RWPE2 (cell line): ENCODE measurements around the gene LRRC47.
A peak's percentile ranks its signal among the peaks of the same experiment; 100 is the strongest.
"Not testable (repeated sequence)": the region's sequence is repeated elsewhere in the genome, so short reads cannot be mapped to it uniquely, and the experiment has no call there.

Experiments
- ATAC-seq: fragments of 200-7000 bp; cut with Tn5 transposase; 3 replicates; pipeline ENCODE4 v1.9.1; 2021; ENCODE audit warnings: low read depth
- DNase-seq: peaks from one replicate; pipeline ENCODE4 v3.0.0-alpha.2; 2020; ENCODE audit warnings: low spot score
- H3K27ac ChIP-seq: fragments of 450-650 bp; 2 replicates; pipeline ENCODE4 v1.5.1; 2017; ENCODE audit warnings: mild to moderate bottlenecking; ENCODE audit not compliant: poor library complexity, severe bottlenecking
- H3K27me3 ChIP-seq: fragments of 250-450 bp; sonication (Bioruptor Pico); 2 replicates; pipeline ENCODE4 v1.5.1; 2021; ENCODE audit warnings: mild to moderate bottlenecking, moderate library complexity; ENCODE audit not compliant: insufficient read depth, poor library complexity, severe bottlenecking
- H3K36me3 ChIP-seq: fragments of 250-450 bp; sonication (Bioruptor Pico); 2 replicates; pipeline ENCODE4 v1.5.1; 2020; ENCODE audit warnings: low read depth, mild to moderate bottlenecking, moderate library complexity
- H3K4me1 ChIP-seq: fragments of 250-450 bp; sonication (Bioruptor Pico); 2 replicates; pipeline ENCODE4 v1.5.1; 2021; ENCODE audit warnings: mild to moderate bottlenecking, moderate library complexity; ENCODE audit not compliant: insufficient read depth, poor library complexity, severe bottlenecking
- H3K4me3 ChIP-seq: fragments of 250-450 bp; sonication (Bioruptor Pico); 2 replicates; pipeline ENCODE4 v1.5.1; 2021; ENCODE audit warnings: mild to moderate bottlenecking, moderate library complexity; ENCODE audit not compliant: severe bottlenecking
- H3K9me3 ChIP-seq: fragments of 250-450 bp; sonication (Bioruptor Pico); 2 replicates; pipeline ENCODE4 v1.5.1; 2021; ENCODE audit warnings: mild to moderate bottlenecking, moderate library complexity; ENCODE audit not compliant: severe bottlenecking
- TF ChIP-seq, protein P1 (sequence below): fragments of 450-650 bp; IDR thresholded peaks from one replicate; pipeline ENCODE4 v1.5.1; 2017; ENCODE audit warnings: mild to moderate bottlenecking, moderate library complexity; ENCODE audit not compliant: poor library complexity, severe bottlenecking

Gene LRRC47

DNA sequence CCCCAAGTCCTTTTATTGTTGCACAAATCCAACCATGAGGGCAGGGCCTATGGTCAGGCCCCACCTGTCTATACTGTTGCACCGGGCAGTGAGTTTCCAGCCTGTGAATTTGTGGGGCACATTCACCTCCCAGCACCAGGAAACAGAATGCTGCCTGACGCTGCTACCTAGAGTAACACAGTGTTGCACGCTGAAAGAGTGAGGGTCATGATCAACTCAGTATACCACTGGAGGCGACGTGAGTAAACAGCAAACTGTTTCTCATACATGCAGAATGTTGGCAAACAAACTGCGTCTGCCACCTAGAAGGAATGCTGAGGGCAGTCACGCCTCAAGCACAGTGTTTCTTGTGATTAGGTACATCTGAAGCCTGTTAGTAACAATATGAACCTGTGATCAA lies 13.4 kb upstream of the LRRC47 start:
- peak; percentile 27; the same call in 1 of the 3 replicates for ATAC-seq

DNA sequence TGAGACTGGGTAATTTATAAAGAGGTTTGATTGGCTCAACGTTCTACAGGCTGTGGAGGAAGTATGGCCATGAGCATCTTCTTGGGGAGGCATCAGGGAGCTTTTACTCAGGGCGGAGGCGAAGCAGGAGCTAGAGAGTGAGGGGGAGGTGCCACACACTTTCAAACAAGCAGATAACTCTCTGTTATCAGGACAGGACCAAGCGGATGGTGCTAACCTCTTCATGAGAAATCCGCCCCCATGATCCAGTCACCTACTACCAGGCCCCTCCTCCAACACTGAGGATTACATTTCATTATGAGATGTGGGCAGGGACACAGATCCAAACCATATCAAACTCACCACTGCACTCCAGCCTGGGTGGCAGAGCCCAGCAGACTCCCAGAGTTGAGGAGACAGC lies 11.5 kb upstream of the LRRC47 start:
- ATAC-seq (no peak), DNase-seq (no peak)
- Histone ChIP-seq H3K36me3 (no peaks in the 10 kb centered on the region), H3K27ac (no peak overlapping the region), H3K9me3 (peaks cover 8% of the 10 kb centered on the region), H3K4me1 (no peaks in the 10 kb centered on the region), H3K27me3 (no peaks in the 10 kb centered on the region), H3K4me3 (no peak overlapping the region)
- TF ChIP-seq, protein P1, sequence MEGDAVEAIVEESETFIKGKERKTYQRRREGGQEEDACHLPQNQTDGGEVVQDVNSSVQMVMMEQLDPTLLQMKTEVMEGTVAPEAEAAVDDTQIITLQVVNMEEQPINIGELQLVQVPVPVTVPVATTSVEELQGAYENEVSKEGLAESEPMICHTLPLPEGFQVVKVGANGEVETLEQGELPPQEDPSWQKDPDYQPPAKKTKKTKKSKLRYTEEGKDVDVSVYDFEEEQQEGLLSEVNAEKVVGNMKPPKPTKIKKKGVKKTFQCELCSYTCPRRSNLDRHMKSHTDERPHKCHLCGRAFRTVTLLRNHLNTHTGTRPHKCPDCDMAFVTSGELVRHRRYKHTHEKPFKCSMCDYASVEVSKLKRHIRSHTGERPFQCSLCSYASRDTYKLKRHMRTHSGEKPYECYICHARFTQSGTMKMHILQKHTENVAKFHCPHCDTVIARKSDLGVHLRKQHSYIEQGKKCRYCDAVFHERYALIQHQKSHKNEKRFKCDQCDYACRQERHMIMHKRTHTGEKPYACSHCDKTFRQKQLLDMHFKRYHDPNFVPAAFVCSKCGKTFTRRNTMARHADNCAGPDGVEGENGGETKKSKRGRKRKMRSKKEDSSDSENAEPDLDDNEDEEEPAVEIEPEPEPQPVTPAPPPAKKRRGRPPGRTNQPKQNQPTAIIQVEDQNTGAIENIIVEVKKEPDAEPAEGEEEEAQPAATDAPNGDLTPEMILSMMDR = no peak

More for the DNA sequence above, 13.4 kb upstream of the LRRC47 start:
- Histone ChIP-seq H3K27ac (no peak overlapping the region), H3K27me3 (no peaks in the 10 kb centered on the region), H3K4me1 (no peaks in the 10 kb centered on the region), H3K36me3 (no peaks in the 10 kb centered on the region), H3K4me3 (no peak overlapping the region), H3K9me3 (peaks cover 8% of the 10 kb centered on the region)
- DNase-seq = no peak
- TF ChIP-seq, protein P1 = no peak

DNA sequence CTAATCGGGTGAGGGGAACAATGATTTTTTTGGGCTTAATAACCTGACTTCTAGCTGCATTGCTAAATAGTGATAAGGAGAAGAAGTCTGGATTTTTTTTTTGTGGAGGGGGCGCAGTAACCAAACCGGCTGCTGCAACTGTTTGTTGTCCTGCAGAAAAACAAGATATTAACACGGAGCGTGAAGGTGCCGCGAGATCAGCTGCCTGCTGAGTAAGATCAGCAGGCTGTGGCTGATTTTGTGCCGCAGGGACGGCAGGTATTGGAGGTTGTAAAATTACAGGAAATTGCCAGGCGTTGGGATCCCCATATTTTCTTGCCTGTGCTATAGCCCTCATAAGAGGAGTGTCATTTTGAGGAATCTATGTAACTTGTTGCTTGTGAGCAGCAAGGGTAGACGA lies 8.7 kb upstream of the LRRC47 start:
- Histone ChIP-seq H3K9me3 (peaks cover 8% of the 10 kb centered on the region), H3K36me3 (no peaks in the 10 kb centered on the region), H3K4me3 (no peak overlapping the region), H3K4me1 (no peaks in the 10 kb centered on the region), H3K27me3 (no peaks in the 10 kb centered on the region), H3K27ac (no peak overlapping the region)
- DNase-seq = no peak
- TF ChIP-seq, protein P1 = no peak
- no peak for ATAC-seq

DNA sequence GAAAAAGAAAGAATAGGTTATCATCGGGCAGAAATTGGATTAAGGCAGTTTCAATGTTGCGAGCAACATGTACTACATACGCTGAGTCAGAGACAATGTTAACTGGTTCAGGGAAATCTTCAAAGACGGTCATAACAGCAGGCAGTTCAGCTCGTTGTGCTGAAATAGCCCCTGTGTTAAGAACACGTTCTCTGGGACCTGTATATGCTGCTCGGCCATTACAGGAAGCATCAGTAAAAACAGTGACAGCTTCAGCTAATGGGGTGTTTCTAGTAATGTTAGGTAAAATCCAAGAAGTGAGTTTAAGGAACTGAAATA lies 8.3 kb upstream of the LRRC47 start:
- not testable (repeated sequence) for ATAC-seq, H3K27ac ChIP-seq, DNase-seq, H3K27me3 ChIP-seq, H3K9me3 ChIP-seq, H3K4me1 ChIP-seq, H3K4me3 ChIP-seq, H3K36me3 ChIP-seq

DNA sequence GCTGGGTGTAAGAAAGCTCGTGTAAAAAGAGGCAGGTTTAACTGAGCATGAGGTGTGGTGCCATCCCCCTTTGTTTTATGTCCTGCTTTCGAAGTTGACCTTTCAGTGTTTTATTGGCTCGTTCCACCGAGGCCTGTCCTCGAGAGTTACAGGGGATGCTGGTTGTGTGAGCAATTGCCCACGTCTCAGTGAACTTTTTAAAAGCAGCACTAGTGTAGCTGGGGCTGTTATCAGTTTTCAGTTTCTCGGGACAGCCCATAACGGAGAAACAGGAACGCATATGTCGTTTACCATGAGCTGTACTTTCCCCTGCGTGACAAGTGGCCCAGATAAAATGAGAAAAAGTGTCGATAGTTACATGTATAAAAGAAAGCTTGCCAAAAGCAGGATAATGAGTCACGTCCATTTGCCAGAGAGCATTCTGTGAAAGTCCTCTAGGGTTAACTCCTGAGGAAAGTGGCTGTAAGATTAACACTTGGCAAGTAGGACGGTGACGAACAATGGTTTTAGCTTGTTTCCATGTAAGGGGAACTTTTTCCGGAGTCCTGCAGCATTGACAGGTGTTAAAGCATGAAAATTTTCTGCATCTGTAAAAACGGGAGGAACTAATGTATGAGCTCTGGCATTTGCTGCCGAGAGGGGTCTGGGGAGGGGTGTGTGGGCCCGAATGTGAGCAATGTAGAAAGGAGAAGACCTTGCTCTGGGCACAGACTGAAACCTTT lies 7.8 kb upstream of the LRRC47 start:
- no peaks in the 10 kb centered on the region for H3K4me1 ChIP-seq
- no peak overlapping the region for H3K4me3 ChIP-seq
- no peak for DNase-seq
- TF ChIP-seq, protein P1 = no peak
- no peaks in the 10 kb centered on the region for H3K27me3 ChIP-seq
- H3K36me3 ChIP-seq = no peaks in the 10 kb centered on the region
- H3K9me3 ChIP-seq = peaks cover 8% of the 10 kb centered on the region
- ATAC-seq = no peak
- H3K27ac ChIP-seq = no peak overlapping the region

DNA sequence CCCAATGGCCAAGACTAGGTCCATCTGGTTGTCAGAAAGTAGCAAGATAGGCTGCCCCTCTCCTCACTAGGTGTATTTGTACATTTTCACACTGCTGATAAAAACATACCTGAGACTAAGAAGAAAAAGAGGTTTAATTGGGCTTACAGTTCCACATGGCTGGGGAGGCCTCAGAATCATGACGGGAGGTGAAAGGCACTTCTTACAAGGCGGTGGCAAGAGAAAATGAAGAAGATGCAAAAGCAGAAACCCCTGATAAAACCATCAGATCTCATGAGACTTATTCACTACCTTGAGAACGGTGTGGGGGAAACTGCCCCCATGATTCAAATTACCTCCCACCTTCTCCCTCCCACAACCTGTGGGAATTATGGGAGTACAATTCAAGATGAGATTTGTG lies 4.5 kb upstream of the LRRC47 start:
- not testable (repeated sequence) for H3K27me3 ChIP-seq, H3K36me3 ChIP-seq, H3K4me1 ChIP-seq, H3K27ac ChIP-seq, H3K9me3 ChIP-seq, DNase-seq, H3K4me3 ChIP-seq, ATAC-seq
